SKM-1 treated with dmso at 0.1 percent for 144 hours (cell line): ENCODE data around the gene TMEM250.
A peak's percentile ranks its signal among the peaks of the same experiment; 100 is the strongest.

ENCODE experiments used
- DNase-seq: peaks from one replicate; lab custom pipeline; 2025; ENCODE audit not compliant: unreplicated experiment; lab: John Stamatoyannopoulos, UW

The TMEM250 gene

DNA sequence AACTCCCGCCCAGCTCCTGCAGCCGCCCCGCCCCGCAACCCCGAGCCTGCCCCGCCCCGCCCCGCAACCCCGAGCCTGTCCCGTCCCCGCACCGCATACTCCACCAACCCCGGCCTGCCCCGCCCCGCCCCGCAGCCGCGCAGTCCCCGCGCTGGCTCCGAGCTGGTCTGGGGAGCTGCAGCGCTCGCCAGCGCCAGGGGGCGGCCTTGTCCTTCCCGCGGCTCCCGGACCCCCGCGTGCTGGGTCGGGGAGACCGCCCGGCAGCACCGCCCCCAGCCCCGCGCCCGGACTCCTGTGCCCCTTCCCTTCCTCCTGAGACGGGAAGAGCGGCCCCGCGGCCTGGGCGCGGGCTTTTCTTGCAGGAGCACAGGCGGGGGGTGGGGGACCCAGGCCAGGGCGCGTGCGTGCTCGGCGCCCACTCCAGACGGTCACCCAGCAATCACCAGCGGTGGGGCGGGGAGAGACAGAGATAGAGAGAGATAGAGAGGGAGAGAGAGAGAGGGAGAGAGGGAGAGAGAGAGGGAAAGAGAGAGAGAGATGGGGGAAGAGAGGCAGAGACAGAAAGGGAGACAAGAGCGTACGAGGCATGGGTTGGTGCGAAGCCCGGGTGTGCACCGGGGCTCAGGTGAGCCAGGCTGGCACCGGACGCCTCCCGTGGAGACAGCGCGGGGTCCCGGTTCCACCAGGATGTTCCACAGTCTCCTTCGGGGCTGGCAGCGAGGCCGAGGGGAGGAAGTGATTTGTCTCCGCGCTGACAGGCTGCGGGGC is 14.7 kb upstream of the TMEM250 start:
- DNase-seq: no peak

DNA sequence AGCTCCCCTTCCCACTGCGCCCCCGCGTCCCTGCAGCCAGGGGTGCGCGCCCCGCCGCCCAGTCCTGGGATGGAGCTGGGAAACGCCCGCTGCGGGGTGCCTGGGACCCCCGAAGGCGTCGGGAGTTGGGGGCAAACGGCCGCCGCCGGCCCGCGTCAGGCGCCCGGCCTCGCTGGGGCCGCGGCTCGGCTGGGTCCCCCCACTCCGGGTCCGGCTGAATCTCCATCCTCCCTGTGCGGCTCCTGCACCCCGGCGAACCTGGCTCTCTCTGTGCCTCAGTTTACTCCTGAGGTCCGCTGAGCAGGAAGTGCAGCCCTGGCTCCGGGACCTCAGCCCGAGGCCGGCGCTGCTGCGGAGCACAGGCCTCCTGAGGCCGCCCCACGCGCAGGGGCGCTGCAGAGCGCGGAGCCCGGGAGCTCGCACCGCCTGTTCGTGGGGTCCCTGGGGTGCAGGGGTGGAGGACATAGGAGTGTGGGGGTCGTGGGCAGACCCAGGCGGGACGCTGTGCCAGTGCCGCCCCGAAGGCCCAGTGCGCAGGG is 13.9 kb upstream of the TMEM250 start:
- DNase-seq: no peak

DNA sequence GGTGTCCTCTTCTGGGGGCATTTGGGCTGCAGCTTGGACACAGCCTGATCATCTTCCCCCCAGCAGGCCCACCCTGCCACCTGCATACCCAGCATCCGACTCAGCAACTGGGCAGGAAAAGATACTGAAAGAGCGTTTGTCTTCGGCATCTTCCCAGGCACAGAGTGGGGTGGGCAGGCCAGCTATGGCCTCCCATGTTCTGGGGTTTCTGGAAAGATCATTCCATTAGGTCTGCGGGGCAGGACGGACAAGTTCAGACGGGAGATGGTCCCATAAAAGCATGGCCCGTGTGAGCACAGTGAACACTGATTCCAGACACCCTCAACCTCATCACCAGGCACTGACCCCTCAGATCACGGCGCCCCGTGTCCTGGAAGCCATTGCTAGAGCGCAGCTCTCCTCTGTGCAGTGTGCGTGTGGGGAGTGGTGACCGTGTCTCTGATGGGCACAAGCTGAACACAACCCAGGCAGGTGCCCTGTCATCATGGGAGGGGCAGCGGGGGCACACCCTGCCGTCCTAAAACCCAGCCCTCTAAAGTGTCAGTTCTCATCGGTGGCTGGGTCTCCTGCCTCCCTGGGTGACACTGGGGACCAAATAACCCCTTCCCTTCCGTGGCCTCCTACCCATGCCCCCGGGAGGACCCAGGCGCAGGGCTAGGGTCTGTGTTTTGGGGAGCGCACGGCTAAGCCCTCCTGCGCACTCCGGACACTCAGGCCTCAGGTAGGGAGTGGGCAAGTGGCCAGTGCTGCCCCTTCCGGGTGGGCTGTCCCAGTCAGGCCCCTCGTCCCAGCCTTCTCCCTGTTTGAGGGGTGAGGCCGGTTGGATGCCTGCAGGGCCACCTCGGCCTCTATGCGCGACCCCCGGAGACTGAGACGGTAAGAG is 13.2 kb upstream of the TMEM250 start:
- no peak for DNase-seq

DNA sequence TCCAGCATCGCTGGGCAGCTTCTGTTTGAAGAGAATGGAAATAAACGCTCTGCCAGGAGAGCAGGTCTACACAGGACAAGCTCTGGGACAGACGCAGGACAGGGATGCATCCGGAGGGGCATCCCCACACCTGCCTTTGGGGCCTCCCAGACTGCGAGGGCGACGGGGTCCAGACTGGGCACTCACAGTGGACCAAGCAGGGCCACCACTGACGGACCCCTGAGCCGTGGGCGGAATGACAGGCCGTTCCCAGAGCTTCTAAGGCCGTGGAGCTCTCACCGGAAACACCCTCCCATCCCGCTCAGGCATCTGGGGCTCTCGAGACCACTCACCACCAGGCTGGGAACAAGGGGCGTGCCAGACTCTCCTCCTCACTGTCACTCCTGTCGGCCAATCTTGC is 10.5 kb upstream of the TMEM250 start:
- DNase-seq: no peak

GRCh38 chr9:136128436-136128835 is 9.8 kb upstream of the TMEM250 start:
- no peak for DNase-seq

GRCh38 chr9:136127313-136127712 is 8.6 kb upstream of the TMEM250 start:
- no peak for DNase-seq

DNA sequence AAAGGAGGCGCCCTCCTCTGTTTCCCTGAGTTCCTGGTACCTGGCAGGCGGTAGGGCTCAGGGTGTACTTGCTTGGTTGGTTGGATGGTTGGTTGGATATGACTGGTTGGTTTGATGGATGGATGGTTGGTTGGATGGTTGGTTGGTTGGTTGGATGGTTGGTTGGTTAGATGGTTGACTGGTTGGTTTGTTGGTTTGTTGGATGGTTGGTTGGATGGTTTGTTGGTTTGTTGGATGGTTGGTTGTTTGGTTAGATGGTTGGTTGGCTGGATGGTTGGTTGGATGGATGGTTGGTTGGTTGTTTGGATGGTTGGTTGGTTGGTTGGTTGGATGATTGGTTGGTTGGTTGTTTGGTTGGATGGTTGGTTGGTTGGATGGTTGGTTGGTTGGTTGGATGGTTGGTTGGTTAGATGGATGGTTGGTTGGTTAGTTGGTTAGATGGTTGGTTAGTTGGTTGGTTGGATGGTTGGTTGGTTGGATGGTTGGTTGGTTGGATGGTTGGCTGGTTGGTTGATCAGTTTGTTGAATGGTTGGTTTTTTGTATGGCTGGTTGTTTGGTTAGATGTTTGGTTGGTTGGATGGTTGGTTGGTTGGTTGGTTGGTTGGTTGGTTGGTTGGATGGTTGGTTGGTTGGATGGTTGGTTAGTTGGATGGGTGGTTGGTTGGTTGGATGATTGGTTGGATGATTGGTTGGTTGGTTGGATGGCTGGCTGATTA is 6.5 kb upstream of the TMEM250 start:
- no peak for DNase-seq

DNA sequence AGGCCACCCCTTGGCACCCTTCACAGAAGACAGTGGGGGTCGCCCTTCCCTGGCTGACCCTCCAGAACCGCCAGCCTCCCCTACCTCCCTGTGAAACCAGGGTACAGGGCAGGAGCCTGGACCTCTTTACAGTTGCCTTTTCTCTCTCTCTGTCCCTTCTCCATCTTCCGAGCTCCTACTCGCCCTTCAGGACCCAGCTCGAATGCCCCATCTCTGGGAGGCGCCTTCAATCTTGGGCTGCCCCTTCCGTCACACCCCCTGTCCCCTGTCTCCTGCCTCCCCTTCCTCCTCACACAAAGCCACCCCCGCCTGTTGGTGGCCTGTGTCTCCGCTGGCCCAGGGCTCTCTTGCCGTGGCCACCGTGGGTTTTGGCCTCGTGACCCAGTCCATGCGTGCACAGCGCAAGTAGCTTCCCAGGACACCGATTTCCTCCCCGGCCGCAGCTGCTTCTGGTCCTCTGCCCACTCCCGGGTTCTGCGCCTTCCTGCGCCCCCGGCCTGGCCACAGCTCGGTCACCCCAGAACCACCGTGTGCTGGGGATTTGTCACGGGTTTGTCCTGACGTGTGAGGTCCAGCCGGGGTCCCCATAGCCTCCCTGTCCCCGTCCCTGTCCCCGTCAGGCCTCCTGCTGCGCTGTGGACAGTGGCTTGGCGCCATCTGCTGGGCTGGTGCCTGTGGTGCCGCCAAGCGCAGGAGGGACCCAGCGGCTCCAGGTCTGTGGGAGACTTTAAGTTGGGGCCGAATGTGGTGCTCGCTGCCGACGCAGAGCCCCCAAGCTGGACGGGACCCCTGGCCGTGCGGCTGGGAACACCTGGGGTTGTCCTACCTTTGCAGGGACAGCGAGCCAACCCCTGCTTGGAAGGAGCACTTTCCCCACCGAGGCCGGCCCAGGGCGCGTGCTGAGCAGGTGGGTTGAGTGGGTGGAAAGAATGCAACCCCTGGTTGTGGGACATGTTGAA is 4.0 kb upstream of the TMEM250 start:
- peak; percentile 36 for DNase-seq

- DNase-seq: no peak
These were observed 3.1 kb upstream of the TMEM250 start for GRCh38 chr9:136121801-136122200.

DNA sequence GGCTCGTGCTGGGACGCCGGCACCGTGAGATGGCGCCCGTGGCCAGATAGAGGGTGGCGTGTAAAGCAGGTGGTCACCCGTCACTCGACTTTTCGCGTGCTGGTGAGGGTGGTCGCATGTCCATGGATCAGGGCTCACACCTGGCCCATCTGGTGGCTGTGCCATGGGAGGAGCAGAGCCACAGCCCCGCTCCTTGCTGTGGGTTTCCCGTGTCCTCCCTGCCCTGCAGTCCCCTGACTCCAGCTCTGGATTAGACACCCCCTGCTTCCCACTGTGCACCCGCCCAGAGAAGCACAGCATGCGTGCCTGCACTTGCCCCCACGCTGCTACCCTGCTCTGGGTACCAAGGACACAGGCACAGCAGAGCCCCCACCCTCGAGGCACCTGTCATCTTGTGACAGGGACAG is 1.8 kb upstream of the TMEM250 start:
- no peak for DNase-seq

DNA sequence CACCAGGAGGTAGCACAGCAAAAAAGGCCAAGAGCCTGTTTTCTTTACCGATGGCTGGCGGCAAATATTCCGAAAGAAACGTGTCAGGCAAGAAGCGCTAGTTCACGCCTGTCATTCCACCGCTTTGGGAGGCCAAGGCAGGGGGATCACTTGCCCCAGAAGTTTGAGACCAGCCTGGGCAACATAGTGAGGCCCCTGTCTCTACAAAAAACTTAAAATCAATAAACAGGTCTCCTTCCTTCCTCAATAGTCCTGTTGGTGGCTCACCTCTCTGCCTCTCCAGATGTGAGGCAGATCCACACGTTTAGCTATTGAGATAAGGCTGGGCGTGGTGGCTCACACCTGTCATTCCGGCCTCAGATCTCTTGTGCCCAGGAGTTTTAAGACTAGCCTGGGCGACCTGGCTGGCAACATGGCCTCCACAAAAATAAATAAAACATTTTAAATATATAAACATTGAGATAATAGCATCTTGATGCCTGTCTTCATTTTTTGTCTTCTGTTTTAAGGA is 1.3 kb upstream of the TMEM250 start:
- no peak for DNase-seq

- DNase-seq: no peak
These were observed 597 bp upstream of the TMEM250 start for GRCh38 chr9:136119061-136119882.

- DNase-seq: no peak
These were observed 757 bp downstream of the TMEM250 start for GRCh38 chr9:136117916-136118319.

- DNase-seq: no peak
These were observed 1.3 kb downstream of the TMEM250 start for GRCh38 chr9:136117291-136117915.

GRCh38 chr9:136116360-136117098 is 2.1 kb downstream of the TMEM250 start:
- DNase-seq: no peak

DNA sequence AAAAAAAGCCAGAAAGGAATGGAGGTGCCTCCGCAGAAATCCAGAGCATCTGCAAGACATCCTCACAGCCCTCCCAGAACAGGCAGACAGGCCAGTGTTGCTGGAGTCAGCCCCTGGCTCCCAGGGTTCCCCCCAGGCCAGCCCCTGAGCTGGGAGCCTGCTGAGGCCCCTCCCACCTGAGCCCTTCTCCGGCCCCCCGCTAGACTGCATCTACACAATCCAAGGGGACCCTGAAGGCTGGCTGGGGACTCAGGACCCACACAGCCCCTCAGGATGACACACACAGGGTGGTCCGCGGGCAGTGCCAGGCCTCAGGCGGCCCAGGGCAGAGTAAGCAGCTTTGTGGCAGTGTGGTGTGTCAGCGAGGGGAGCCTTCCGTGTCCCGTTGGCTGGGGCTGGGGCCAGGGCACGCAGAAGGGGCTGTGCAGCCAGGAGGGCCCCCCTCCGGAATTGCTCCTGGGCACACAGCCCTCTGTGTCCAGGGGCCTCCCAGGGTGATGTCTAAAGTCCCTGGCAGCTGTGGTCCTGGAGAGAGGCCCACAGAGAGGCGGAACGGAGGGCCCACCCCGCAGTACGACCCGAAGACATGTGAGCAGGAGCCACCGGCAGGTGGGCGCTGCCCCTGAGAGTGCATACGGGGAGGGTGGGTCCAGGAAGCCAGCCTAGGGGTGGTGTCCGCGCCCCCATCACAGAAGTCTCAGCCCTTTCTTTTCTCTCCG is 2.9 kb downstream of the TMEM250 start:
- no peak for DNase-seq

- no peak for DNase-seq
These were observed 3.5 kb downstream of the TMEM250 start for GRCh38 chr9:136115206-136115605.
